ENCODE results near the gene FOSL2.

The FOSL2 gene

GRCh38 chr2:28435241-28435640 lies 42.6 kb downstream of the FOSL2 start:
- no peak for DNase-seq

- DNase-seq: no peak
Measured at GRCh38 chr2:28435814-28436351, 43.2 kb downstream of the FOSL2 start.

GRCh38 chr2:28436525-28437051 lies 43.9 kb downstream of the FOSL2 start:
- DNase-seq: no peak

- no peak for DNase-seq
Measured at GRCh38 chr2:28437149-28437835, 44.6 kb downstream of the FOSL2 start.

- no peak for DNase-seq
Measured at GRCh38 chr2:28437918-28438317, 45.3 kb downstream of the FOSL2 start.

- no peak for DNase-seq
Measured at GRCh38 chr2:28438532-28439063, 45.9 kb downstream of the FOSL2 start.

- DNase-seq: no peak
Measured at GRCh38 chr2:28439127-28439526, 46.5 kb downstream of the FOSL2 start.

GRCh38 chr2:28439763-28440162 lies 47.1 kb downstream of the FOSL2 start:
- DNase-seq: no peak

GRCh38 chr2:28442328-28442727 lies 49.7 kb downstream of the FOSL2 start:
- no peak for DNase-seq

GRCh38 chr2:28444956-28445355 lies 52.3 kb downstream of the FOSL2 start:
- no peak for DNase-seq

GRCh38 chr2:28445448-28446258 lies 53.0 kb downstream of the FOSL2 start:
- DNase-seq: peak; percentile 97

- DNase-seq: no peak
Measured at GRCh38 chr2:28446531-28446930, 53.9 kb downstream of the FOSL2 start.

GRCh38 chr2:28447086-28447485 lies 54.4 kb downstream of the FOSL2 start:
- no peak for DNase-seq

GRCh38 chr2:28447943-28448792 lies 55.5 kb downstream of the FOSL2 start:
- DNase-seq: peak; percentile 83

- no peak for DNase-seq
Measured at GRCh38 chr2:28448793-28449100, 56.1 kb downstream of the FOSL2 start.

GRCh38 chr2:28449126-28449487 lies 56.4 kb downstream of the FOSL2 start:
- no peak for DNase-seq

GRCh38 chr2:28449488-28450395 lies 57.1 kb downstream of the FOSL2 start:
- peak; percentile 47 for DNase-seq

GRCh38 chr2:28450901-28451565 lies 58.4 kb downstream of the FOSL2 start:
- no peak for DNase-seq

GRCh38 chr2:28451793-28452533 lies 59.3 kb downstream of the FOSL2 start:
- DNase-seq: no peak

GRCh38 chr2:28452534-28453081 lies 60.0 kb downstream of the FOSL2 start:
- peak; percentile 42 for DNase-seq
